Fibroblast of the aortic adventitia (primary cell): ENCODE measurements around the gene ARHGAP15. TPM values are rescaled to one million over a fixed set of nuclear protein-coding genes. Genes with fewer than 3 reads are reported as not detected.
"Not testable (repeated sequence)": the region's sequence is repeated elsewhere in the genome, so short reads cannot be mapped to it uniquely, and the experiment has no call there.

Experiments
- DNase-seq: peaks from one replicate; pipeline ENCODE4 v3.0.0-alpha.2; 2010; ENCODE audit warnings: low read depth
- H3K4me3 ChIP-seq: 2 replicates; pipeline ENCODE4 v1.5.1; 2011; ENCODE audit warnings: low read depth, mild to moderate bottlenecking, control low read depth, low read length, moderate library complexity
- CTCF ChIP-seq: IDR thresholded peaks from 2 replicates; pipeline ENCODE4 v1.5.1; 2011; ENCODE audit warnings: mild to moderate bottlenecking, low read length, control low read depth, inconsistent platforms; ENCODE audit not compliant: insufficient read depth
- total RNA-seq: library from RNA; depleted of rRNA; stranded (reverse); fragments of >200 nt; gene quantifications from 2 replicates; pipeline ENCODE4 v1.2.3, GENCODE V29; 2012; ENCODE audit warnings: low replicate concordance

The ARHGAP15 gene
- total RNA-seq, 1 donor: not detected

GRCh38 chr2:143088388-143088787 lies 40.8 kb upstream of the ARHGAP15 start:
- no peak for TF ChIP-seq CTCF
- DNase-seq: no peak
- H3K4me3 ChIP-seq: no peak overlapping the region

- DNase-seq, H3K4me3 ChIP-seq: not testable (repeated sequence)
Observed at GRCh38 chr2:143089520-143089919, 39.7 kb upstream of the ARHGAP15 start.

- H3K4me3 ChIP-seq: no peak overlapping the region
Observed at GRCh38 chr2:143110758-143111428, 18.3 kb upstream of the ARHGAP15 start.

DNA sequence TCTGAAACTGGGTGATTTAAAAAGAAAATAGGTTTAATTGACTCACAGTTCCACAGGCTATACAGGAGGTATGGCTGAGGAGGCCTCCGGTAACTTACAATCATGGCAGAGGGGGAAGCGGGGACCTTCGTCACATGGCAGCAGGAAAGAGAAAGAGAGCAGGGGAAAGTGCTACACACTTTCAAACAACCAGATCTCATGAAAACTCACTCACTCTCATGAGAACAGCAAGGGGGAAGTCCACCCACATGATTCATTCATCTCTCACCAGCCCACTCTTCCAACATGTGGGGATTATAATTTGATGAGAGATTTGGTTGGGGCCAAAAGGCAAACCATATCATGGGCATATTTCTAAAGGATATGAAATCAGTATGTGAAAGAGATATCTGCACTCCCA lies 12.0 kb upstream of the ARHGAP15 start:
- no peak overlapping the region for H3K4me3 ChIP-seq
- no peak for TF ChIP-seq CTCF
- DNase-seq: no peak

More at GRCh38 chr2:143110758-143111428, 18.3 kb upstream of the ARHGAP15 start:
- peak; percentile 77 for DNase-seq
- TF ChIP-seq CTCF: peak; percentile 54

GRCh38 chr2:143121079-143121478 lies 8.1 kb upstream of the ARHGAP15 start:
- DNase-seq: no peak
- H3K4me3 ChIP-seq: no peak overlapping the region
- TF ChIP-seq CTCF: no peak

DNA sequence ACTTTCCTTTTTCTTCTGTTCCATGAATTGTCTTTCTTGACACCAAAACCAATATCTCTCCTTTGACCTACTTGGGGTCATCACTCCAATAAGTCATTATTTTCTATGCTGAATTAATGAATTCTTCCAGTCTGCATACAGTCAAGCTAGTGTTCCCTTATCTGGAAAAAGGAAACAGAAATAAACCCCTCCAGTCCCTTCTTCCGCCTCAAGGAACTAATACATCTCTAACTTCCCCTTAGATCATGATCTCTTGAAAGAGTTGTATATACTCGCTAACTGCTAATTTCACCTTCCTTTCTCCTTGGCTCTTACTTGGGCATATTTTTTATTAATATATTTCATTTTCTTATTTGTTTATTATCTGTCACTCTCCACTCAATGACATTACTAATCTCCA lies 7.3 kb upstream of the ARHGAP15 start:
- H3K4me3 ChIP-seq: no peak overlapping the region
- no peak for TF ChIP-seq CTCF
- no peak for DNase-seq

GRCh38 chr2:143123911-143124310 lies 5.3 kb upstream of the ARHGAP15 start:
- no peak for DNase-seq
- TF ChIP-seq CTCF: no peak

More at GRCh38 chr2:143123911-143124310, 5.3 kb upstream of the ARHGAP15 start:
- H3K4me3 ChIP-seq: no peak overlapping the region
